GM11168 (cell line): ENCODE results near the gene MANSC1.
"Not testable (repeated sequence)": the region's sequence is repeated elsewhere in the genome, so short reads cannot be mapped to it uniquely, and the experiment has no call there.

Experiments
- in situ Hi-C: fragments of 300-500 bp; cut with MboI; formaldehyde crosslinking; loops from one replicate; pipeline ENCODE4 v1.12.0; 2022; ENCODE audit warnings: low sequenced_read_pairs; ENCODE audit not compliant: unreplicated experiment

Gene MANSC1

GRCh38 chr12:12366701-12367481 is 16.8 kb upstream of the MANSC1 start:
- in situ Hi-C loops, result loop anchor here (10.0 kb wide), 1 partner anchor 338 kb away; no protein-coding TSS in a partner anchor

- in situ Hi-C loops, result loop anchor here (10.0 kb wide), 1 partner anchor 339 kb away; no protein-coding TSS in a partner anchor
Measured at GRCh38 chr12:12365931-12366431, 15.9 kb upstream of the MANSC1 start.

GRCh38 chr12:12365446-12365802 is 15.4 kb upstream of the MANSC1 start:
- in situ Hi-C loops, result loop anchor here (10.0 kb wide), 1 partner anchor 339 kb away; no protein-coding TSS in a partner anchor

GRCh38 chr12:12364787-12365445 is 14.9 kb upstream of the MANSC1 start:
- in situ Hi-C loops, result loop anchor here (10.0 kb wide), 1 partner anchor 340 kb away; no protein-coding TSS in a partner anchor

GRCh38 chr12:12358528-12358927 is 8.5 kb upstream of the MANSC1 start:
- in situ Hi-C loops, result no loop called here

GRCh38 chr12:12357719-12358461 is 7.8 kb upstream of the MANSC1 start:
- in situ Hi-C loops, result no loop called here

- in situ Hi-C loops, result no loop called here
Measured at GRCh38 chr12:12356896-12357718, 7.1 kb upstream of the MANSC1 start, which contains the start of gene BORCS5. BORCS5 (plus strand) TSS chr12:12357078; CDS start chr12:12357452, 374 bp downstream.

- in situ Hi-C loops, result no loop called here
Measured at GRCh38 chr12:12356467-12356895, 6.4 kb upstream of the MANSC1 start.

GRCh38 chr12:12353807-12354206 is 3.8 kb upstream of the MANSC1 start:
- in situ Hi-C loops, result no loop called here

- in situ Hi-C loops, result no loop called here
Measured at GRCh38 chr12:12353276-12353675, 3.2 kb upstream of the MANSC1 start.

- in situ Hi-C loops, result not testable (repeated sequence)
Measured at GRCh38 chr12:12351468-12352185, 1.6 kb upstream of the MANSC1 start.

- in situ Hi-C loops, result no loop called here
Measured at GRCh38 chr12:12350868-12351463, 924 bp upstream of the MANSC1 start.

GRCh38 chr12:12338527-12339168 is 11.4 kb downstream of the MANSC1 start:
- in situ Hi-C loops, result loop anchor here (10.0 to 25.0 kb wide), 2 partner anchors 254 to 776 kb away; no protein-coding TSS in a partner anchor

GRCh38 chr12:12336511-12336910 is 13.5 kb downstream of the MANSC1 start:
- in situ Hi-C loops, result loop anchor here (10.0 to 25.0 kb wide), 2 partner anchors 252 to 774 kb away; no protein-coding TSS in a partner anchor

GRCh38 chr12:12336049-12336411 is 14.0 kb downstream of the MANSC1 start:
- in situ Hi-C loops, result loop anchor here (10.0 to 25.0 kb wide), 2 partner anchors 251 to 774 kb away; no protein-coding TSS in a partner anchor

- in situ Hi-C loops, result loop anchor here (10.0 to 25.0 kb wide), 2 partner anchors 250 to 772 kb away; no protein-coding TSS in a partner anchor
Measured at GRCh38 chr12:12334367-12335040, 15.5 kb downstream of the MANSC1 start.
